ENCODE data around the gene RFNG.

The RFNG gene

DNA sequence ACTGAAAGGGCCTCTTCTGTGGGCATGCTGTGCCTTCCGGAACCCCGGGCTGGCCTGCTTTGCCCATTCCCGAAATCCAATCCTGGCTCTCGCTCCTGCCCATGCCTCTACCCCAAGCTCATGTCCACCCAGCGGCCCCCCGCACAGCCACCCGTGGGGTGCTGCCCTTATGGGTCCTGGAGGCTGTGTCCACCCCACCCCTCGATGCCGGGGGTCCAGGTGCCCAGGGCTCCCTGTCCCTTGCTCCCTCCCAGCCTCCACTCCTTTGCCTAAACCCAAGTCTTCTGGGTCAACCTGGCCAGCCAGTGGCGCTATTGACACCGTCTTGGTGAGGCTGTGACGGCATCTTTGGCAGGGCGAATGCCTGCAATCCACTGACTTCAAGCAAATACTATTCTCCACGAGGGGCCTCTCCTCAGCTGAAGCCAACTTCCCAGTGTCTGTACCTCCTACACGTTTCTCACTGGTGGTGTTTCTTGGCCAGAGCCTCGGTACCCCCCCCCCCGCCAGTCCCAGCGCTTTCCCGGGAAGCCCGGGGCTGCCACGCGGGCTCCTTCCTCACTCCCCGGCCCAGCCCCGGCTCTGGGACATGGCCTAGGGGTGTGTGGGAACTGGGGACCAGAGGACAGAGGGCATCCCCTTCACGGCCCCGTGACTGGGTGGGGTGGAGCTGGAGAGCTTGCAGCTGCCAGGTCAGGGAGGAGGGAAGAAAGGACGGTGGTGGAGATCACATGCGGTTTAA lies 26.2 kb upstream of the RFNG start:
- no peak for DNase-seq (ENCODE audit: low read depth)

DNA sequence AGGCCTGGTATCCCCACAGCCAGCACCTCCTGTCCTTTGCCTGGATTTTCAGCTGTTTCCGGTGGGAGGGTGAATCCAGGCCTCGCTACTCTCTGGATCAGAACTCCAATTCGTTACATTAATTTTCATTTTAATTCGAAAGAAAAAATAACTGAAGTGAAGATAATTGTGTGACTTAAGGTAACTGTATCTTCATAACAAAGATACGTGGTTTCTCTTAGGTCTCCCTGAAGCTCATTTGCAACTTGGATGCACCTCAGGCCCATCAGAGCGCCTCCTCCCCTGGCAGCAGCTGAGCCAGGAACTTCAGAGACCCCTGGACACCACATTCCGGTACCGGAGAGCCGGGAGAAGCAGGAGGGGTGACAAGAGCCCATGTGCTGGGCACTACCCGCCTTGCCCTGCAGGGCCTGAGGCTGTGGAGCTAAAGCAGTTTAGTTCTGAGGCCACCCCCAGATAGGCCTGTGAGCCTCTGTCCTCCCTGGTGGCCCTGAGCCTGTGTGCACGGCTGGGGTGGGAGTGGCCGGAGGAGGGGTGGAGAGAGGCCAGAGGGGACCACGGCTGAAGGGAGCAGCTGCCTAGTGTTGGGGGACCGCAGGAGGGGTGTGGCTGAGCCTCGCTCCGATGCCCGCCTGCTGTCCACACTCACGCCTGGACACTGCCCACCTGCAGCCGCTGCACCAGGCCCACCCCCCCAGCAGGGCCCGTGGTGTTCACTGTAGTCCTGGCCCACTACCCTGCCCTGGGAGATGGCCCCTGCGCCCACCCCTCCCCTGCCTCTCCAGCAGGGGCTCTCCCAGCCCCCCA lies 25.4 kb upstream of the RFNG start:
- DNase-seq (ENCODE audit: low read depth): no peak

DNA sequence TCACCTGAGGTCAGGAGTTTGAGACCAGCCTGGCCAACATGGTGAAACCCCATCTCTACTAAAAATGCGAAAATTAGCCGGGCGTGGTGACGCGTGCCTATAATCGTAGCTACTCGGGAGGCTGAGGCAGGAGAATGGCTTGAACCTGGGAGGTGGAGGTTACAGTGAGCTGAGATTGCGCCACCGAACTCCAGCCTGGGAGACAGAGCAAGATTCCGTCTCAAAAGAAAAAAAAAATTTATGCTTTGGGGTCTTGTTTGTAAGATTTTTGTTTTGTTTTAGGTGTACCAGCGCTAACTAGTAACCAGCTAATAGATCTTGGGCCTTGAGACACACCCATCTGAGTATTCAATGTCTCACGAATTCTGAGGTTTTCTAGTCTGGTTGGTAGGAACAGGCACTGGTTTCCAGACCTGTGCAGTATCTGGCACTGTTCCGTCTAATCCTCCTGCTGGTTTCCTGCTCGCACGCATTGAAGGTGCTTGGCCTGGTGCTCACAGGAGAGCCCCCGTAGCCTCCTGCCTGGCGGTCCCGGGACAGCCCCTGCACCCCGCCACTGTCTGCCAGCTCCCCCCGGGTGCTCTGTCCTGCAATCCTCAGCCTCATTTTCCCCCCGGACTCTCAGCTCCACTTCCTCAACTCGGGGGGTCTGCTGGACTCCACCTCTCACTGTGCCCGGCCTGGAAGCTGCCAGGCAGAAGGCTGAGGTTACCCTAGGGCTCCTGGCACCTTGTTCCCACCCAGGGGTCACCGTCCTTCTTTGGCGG lies 24.6 kb upstream of the RFNG start:
- no peak for DNase-seq (ENCODE audit: low read depth)

DNA sequence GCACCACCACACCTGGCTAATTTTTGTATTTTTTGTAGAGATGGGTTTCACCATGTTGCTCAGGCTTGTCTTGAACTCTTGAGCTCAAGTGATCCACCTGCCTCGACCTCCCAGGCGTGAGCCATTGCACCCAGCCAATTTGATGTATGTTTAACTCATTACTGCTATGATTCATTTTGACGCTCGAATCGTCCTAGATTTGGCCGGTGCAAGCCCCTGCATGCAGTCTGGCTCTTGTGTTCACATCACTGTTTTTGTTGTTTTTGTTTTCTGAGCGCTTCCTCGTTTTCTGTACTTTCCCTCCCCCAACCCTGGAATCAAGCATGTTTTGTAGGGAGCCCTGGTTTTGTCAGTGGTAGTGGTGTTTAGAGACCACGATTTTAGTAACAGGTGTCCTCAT lies 21.8 kb upstream of the RFNG start:
- DNase-seq (ENCODE audit: low read depth): no peak

DNA sequence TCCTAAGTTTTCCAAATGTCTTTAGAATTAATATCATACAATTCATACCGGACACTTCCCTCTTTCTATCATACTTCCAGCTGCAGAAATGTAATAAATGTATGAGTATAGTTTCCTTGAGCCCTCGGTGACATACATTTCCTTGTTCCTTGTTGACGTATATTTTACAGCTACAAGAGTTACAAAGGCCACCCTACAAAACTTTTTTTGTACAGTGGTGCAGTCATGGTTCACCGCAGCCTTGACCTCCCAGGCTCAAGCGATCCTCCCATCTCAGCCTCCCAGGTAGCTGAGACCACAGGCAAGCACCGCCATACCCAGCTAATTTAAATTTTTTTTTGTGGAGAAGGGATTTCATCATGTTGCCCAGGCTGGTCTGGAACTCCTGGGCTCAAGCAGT lies 21.2 kb upstream of the RFNG start:
- DNase-seq (ENCODE audit: low read depth): no peak

DNA sequence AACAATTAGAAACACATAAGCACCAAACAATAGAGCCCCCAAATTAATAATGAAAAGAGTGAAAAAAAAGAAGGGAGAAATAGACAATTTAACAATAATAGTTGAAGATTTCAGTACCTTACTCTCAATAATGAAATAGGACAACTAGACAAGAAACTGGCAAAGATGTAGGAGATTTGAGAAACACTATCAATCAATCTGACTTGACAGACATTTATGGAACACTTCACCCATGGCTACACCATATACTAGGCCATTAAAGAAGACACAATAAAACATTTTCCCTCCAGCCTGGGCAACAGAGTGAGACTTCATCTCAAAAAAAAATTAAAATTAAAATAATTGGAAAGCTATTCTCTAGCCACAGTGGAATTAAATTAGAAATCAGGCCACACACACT lies 19.0 kb upstream of the RFNG start:
- DNase-seq (ENCODE audit: low read depth): no peak

DNA sequence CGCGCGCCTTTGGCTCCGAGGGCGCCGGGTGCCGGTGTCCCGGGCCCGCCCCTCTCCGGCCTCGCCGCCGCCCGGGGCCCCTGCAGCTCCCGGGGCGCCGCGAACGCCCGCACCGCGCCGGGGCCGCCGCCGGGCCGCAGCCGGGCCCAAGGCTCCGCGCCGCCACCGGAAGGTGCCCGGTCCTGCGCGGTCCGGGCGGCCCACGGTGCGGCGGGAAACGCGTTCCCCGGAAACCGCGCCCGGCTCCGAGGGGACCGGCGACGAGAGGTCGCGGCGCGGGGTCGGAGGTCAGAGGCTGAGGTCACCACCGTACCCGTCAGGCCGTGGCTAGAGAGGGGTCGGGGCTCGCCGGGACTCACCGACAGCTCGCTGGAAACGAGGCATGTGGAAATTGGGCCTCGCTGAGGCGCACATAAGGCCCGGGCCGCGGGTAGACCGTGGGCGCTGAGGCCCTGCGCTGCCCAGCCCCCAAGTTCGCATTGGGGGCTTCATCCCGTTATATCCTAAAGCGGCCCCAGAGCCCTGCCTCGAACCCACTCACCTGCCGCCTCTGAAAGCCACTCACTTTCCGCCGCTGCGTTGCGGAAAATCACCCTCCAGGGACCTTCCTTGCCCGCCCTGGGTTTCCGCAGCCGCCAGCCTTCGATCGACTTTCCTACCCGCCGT lies 14.2 kb upstream of the RFNG start, which contains the start of gene DUS1L:
TSS of gene DUS1L (minus strand) at position 167 of the 666 bp plus-strand sequence. CDS start 745 bp downstream, outside the sequence.
- DNase-seq (ENCODE audit: low read depth): peak; percentile 58

DNA sequence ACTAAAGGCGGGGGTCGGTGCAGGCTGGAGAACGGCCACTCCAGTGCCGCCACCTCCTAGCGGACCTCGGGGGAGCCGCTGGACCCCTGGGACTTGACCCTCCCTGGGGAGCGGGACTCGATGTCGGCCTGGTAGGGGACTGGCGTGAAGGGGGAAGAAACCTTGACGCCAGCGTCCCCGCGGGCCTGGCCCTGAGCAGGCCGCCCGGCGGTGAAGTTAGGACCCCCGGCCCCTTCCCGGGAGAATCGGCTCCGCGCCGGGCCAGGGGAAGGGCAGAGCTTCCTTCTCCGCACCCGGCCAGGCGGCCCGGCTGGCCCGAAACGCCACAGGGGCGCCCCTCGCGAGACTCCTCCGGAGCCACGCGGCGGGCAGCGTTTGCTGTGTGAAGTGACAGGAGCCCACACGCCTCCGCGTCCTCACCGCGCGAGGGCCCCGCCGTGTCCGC lies 13.6 kb upstream of the RFNG start:
- DNase-seq (ENCODE audit: low read depth): no peak

DNA sequence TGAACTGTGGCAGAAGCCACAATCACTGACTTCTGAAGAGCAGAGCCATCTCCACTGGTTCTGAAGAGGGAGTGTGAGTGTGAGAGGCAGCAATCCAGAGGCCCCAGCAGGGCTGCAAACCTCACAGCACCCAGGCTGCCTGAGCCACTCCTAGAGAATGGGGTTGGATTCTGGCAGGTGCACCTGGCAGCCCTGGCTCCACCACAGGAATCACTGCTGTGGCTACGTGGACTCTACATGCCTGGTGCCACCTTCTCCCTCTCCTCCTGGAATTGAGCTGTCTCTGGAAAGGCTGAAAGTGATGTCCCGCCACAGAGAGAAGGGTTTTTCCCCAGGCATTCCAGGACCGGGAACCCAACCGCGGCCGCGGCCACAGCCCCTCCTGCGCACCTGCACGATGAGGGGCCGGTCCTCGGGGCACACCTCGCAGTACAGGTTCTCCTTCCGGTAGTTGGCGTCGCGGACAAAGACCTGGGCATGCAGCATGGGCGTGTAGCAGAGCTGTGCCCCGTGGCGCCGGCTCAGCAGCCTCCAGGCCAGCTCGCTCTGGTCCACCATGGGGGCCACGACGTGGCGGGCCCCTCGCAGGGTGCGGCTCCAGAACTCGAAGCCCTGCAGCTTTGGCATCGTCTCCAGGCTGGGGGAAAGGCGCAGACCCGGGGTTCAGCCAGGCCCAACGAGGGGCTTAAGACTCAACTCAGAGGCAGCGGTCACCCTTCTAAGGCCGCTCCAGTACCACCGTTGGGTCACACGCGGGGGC lies 13.0 kb upstream of the RFNG start:
- DNase-seq (ENCODE audit: low read depth): no peak

DNA sequence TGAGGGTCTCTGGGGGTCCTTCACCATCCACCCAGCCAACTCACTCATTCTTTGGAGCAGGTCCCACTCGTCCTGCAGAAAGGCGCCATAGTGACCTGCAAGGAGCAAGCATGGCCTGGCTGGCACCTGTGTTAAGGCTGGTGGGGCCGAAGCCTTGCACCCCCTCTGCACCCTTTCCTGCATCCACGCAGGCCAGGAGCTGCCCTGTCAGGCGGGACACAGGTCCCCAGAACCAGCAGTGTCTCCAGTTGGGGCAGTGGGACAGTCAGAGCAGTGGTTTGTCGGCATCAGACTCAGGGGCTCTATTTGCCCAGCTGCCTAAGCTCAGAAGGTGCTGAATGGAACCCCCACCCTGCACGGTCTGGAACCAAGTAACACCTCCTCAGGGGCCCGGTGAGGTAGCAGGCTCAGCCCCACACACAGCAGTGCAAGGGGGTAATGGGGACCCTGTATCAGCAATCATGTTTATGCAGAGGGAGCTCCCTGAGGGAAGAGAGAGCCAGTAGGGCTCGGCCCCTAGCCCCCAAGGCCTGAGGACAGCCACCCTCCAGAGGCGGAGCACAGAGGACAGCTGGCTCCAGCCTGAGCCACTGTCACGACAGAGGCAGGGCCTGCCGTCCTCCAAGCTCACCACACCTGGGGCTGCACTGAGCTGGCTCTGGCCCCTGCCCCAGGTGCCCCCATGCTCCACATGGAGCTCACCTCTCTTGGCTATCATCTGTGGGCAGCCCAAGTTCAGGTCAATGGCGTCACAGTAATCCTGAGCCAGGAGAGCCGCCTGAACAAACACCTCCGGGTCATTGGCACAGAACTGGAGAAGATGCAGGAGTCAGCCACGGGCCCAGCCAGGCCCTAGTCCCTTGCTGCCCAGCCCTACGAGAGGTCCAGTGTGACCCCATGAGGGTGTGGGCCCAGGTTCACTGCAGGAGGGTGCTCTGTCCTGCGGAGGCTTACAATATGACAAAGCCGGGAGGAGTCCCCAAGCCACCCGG lies 12.1 kb upstream of the RFNG start:
- no peak for DNase-seq (ENCODE audit: low read depth)

DNA sequence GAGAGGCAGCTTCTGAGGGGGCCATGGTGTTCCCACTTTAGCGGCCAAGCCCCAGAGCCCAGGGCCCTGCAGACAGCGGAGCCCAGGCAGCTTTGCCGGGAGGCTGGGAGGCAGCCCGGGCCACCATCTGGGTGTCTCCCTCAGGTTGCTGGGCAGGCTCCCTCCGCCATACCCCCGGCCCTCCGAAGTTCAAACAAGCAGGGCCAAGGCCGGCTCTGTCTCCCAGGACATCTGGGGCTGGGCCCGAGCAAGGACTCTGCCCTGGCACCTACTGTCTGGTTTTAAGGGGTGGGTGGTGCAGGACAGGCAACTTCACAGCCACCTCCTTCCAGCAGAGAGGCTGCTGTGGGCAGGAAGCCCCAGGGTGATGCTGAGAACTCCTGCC lies 11.4 kb upstream of the RFNG start:
- DNase-seq (ENCODE audit: low read depth): no peak

DNA sequence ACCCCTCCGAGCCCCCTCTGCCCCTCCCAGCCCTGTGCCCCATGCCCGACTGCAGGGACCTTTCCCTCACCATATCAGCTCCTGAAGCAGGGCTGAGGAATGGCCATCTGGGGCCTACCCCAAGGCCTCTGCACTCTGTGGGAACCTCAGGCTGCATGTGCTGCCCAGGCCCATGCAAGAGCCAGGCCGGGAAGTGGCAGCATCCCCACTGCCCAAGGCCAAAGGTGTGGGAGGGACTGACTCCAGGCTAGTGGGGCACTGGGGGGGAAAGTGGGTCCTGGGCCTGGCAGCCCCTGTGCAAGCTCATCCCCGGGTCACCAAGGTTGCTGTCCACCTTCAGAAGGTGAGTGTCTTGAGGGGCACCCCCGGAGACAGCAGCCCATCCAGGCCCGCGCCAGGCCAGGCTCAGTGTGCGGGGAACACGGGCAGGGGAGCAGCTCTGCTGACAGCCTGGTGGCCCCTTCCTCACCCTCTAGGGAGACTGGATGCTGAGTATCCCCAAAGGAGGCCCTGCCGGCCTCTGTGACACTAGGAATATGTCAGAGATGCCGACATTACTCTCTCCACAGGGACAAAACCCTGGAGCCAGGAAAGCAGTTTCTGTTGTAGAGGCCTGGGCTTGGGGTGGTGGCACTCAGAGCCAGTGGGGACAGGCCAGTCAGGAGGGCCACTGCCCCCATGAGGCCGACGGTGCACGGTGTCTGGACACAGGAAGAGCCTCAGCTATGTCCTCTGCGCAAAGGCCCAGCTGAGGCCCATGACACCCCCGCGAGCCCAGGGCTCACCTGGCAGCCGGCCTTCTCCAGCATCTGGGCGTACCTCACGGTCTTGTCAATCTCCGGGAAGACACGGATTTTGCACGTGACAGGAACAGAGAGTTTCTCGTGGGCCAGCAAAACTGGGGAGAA lies 10.7 kb upstream of the RFNG start:
- no peak for DNase-seq (ENCODE audit: low read depth)

DNA sequence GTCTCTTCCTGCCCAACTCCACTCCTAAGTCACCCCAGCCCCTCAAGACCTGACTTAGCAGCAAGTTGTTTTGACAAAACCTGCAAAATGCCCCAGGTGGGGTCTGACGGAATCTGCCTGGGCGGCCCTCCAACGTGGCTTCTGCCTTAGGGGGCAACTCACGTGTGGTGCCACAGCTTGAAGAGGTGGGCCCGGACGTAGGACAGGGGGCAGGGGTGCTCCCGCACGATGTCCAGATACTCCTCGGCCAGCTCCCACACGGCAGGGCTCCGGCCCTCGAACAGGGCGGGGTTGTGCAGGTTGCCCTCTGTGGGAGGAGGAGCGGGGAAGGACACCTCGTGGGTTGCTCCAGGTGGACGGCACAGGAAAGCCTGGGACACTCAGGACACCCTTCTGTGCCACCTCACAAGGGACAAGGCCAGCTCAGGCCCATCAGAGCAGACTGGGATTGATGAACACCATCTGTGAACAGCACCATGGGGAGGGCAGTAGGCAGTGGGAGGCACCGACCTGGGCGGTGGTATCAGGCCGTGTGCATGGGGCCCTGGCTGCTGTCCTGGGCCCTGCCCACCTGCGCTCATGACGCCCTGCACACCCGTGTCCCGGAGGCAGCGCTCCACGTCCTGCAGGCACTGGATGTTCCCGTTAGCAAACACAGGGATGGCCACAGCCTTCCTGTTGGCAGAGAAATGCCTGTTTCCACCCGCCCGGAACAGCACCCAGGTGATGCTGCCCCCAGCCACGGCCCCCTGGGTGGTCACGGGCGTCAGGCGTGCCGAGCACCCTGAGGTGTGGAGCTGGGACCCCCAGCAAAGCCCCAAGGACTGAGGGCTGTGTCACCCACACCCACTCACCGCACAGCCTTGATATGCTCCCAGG lies 9.7 kb upstream of the RFNG start:
- DNase-seq (ENCODE audit: low read depth): no peak

DNA sequence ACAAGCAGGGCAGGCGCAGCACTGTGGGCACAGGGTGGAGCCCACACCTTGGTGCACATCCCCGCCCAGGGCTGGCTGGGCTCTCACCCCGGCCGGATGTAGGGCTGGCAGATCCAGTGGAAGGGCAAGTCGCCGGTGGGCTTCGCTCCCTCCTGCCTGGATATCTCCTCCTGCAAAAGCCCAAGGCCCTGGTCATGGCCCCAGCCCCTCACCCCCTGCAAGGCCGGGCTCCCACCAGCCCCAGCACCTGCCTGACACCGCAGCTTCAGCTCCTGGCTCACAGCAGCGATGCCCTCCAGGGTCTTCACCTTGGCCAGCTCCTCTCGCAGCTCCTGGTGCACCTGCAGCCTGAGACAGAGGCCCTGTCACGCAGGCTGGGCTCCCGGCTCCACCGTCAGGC lies 9.0 kb upstream of the RFNG start:
- no peak for DNase-seq (ENCODE audit: low read depth)

DNA sequence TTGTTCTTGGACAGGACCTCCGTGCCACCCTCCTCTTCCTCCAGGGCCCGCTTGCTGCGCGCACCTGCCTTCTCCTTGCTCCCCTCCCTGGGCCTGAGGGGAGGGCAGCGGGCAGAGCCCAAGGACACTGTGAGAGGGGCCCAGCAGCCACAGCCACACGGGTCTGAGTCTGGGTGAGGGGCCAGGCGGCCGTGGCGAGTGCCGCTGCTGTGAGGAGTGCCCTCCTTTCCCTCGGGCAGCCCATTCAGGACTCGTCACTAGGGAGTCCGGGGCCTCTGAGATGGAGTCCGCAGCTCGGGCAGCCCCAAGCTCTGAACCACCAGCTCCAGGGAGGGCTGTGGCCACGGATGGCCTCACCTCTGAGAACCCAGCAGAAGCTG lies 8.4 kb upstream of the RFNG start:
- DNase-seq (ENCODE audit: low read depth): no peak

DNA sequence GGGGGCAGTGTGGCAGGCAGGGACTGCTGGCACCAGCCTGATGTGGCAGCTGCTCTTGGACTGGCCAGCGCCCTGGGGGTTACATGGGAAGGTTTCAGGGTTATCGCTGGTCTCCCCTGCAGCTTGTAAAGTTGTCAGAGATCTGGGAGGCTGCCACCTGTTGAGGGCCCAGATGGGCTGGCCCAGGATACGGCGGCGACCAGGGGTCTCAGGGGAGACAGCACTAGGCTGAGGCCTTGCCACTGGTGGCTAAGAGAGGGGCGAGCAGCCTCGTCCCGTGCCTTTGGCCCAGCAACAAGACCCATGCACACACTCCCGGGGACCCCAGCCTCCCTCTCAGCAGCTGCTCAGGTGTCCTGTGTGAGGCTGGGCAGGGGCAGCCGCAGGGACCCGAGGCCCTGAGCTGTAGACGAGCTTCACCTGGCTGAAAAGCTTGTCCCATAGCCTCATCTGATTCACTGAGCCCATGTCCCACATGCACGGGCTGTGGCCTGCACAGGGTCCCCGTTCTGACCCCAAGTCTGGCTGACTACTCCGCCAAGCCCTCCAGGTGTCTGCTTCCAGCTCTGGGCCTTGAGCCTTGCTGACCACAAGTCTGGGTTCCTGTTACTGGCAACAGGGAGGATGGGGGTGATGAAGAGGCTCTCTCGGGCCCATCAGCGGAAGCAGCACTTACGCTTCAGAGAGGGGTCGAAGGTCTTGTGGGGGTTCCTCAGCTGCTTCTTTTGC lies 7.8 kb upstream of the RFNG start:
- DNase-seq (ENCODE audit: low read depth): no peak

DNA sequence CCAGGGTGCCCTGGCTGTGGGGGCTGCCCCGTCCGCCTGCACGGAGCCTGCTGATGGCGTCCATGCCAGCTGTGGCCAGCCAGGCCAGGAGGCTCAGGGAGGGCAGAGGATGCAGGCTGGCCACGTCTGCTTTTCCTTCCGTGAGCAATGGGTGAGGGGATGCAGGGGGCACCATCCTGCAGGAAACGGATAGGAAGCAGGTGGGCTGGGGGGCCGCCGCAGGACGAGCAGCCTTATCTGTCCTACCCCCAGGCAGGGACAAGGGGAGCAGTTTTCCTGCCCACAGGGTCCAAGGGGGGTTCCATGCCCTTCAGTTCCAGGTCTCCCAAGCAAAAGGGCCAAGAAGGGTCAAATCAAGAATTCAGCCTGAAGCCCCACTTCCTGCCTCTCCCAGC lies 7.2 kb upstream of the RFNG start:
- DNase-seq (ENCODE audit: low read depth): no peak

All from stimulated activated CD8-positive, alpha-beta memory T cell treated with anti-CD3 and anti-CD28 coated beads, Interleukin-4, amount 100 ng/mL, for 24 hours (primary cell).